Tibial nerve (tissue), 4 donors: ENCODE data around the gene TTC22. TPM values are rescaled to one million over a fixed set of nuclear protein-coding genes. Genes with fewer than 3 reads are reported as not detected.

ENCODE experiments used
- DNase-seq, 2 donors: peaks; one replicate each; pipeline ENCODE4 v3.0.0-alpha.2; 2019; ENCODE audit warnings: low spot score in 2 of 2
- H3K27ac ChIP-seq, 4 donors: fragments of 200-600 bp; sonication (generic) in 3 of 4; one replicate each; pipeline ENCODE4 v1.5.1; 2017 to 2019; ENCODE audit warnings: mild to moderate bottlenecking in 1 of 4
- H3K27me3 ChIP-seq, 2 donors: fragments of 200-600 bp; sonication (generic) in 1 of 2; one replicate each; pipeline versions ENCODE4 v1.5.1 to v1.6.0; 2017 to 2019
- H3K36me3 ChIP-seq, 3 donors: fragments of 200-600 bp; sonication (generic); one replicate each; pipeline ENCODE4 v1.5.1; 2018 to 2019
- H3K4me1 ChIP-seq, 4 donors: fragments of 200-600 bp; sonication (generic) in 3 of 4; one replicate each; pipeline ENCODE4 v1.5.1; 2017 to 2019
- H3K4me3 ChIP-seq, 4 donors: fragments of 200-600 bp; sonication (generic) in 3 of 4; one replicate each; pipeline ENCODE4 v1.5.1; 2017 to 2019; ENCODE audit warnings: mild to moderate bottlenecking in 1 of 4, moderate library complexity in 1 of 4
- H3K9me3 ChIP-seq, 4 donors: fragments of 200-600 bp; sonication (generic) in 3 of 4; one replicate each; pipeline ENCODE4 v1.5.1; 2017 to 2019
- EP300 ChIP-seq, 2 donors: sonication (generic); formaldehyde crosslinking; IDR thresholded peaks; one replicate each; pipeline ENCODE4 v1.6.1; 2017; ENCODE audit warnings: antibody characterized with exemption in 2 of 2, mild to moderate bottlenecking in 1 of 2
- POLR2A ChIP-seq, 2 donors: fragments of 450-650 bp; IDR thresholded peaks; one replicate each; pipeline ENCODE4 v1.6.1; 2017; ENCODE audit warnings: antibody characterized with exemption in 2 of 2, mild to moderate bottlenecking in 2 of 2, moderate library complexity in 2 of 2
- WGBS, 2 donors: methylation state at CpG; one replicate each; pipeline ENCODE4 v1.1.5; 2018; 5-methylcytosine and 5-hydroxymethylcytosine counted together
- total RNA-seq, 4 donors: library from RNA; depleted of rRNA; stranded (reverse); fragments of >200 nt; gene quantifications; one replicate each; pipeline ENCODE4 v1.1.0, GENCODE V29; 2016
- TF ChIP-seq, protein P1 (sequence below), 5 experiments: fragments of 200-600 bp in 3 of 5; fragments of 450-650 bp in 2 of 5; sonication (generic) in 3 of 5; IDR thresholded peaks; one replicate each; pipeline ENCODE4 v1.5.1; 2016 to 2019; ENCODE audit warnings: antibody characterized with exemption in 5 of 5, mild to moderate bottlenecking in 3 of 5, moderate library complexity in 2 of 5

TTC22 gene
- total RNA-seq, 4 donors from 2014 or later = not detected

DNA sequence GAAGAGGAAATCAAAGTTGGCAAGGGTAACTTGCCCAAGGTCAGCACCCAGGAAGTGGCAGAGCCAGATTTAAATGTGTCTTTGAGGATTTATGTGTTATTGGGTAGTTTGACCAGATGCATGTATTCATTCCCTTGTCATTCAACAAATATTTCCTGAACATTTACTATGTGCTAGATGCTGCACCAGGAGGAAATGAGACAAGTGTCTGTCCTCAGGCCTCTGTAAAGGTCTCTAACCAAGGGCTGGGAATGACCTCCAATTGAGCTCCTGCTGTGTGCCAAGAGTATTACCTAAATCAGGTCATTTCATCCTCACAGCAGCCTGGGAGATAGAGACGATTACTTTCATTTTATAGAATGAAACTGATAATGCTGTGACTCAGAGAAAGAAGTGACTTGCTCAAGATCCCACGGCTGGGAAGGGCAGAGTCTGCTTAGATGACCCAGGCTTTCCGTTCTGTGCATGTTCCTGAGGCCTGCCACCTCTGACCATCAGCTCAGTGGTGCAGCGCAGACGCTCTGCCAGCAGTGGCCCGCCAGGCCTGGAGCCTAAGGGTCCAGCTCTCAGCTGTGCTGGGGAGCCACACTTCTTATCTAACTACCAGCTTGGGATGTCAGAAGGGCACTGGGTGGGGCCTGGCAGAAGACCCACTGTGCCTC is 3.5 kb upstream of the TTC22 start:
- Histone ChIP-seq H3K27ac (peak overlapping the region in 1 of 4 donors; percentile 30), H3K27me3 (peaks cover 0 to 38% of the 10 kb centered on the region in 2 donors)
- WGBS, 2 donors = 83 to 88% methylated on average over 5 to 6 of the region's 6 CpGs

DNA sequence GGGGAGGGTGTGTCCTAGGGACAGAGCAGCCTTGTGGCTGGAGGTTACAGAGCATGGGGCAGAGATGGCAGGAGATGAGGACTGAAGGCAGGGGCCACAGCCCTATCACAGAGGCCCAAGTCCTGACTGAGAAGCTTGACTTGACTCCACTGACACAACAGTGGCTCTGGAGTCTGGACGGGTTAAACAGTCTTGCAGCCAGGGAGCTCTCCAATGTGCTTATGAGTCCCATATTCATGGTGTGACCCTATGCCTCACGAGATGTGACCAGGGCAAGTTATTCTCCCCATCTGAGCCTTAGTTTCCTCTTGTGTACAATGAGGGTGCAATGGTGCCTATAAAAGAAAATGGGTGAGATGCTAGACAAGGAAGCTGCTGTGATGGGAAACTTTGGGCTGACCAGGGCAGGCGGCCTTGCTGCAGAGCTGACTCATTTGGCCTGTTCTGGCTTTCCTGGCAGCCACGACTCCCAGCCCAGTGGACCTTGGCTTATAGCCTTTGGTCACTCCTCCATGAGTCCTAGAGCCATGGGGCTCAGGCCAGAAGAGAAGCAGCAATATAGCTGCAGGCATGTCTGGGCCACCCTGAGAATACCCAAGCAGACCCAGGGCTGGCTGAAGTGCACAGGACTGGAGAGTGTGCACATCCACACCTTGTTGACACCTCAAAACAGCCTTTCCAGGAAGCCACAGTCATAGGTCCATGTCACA is 2.8 kb upstream of the TTC22 start:
- Histone ChIP-seq H3K4me3 (no peak overlapping the region), H3K27me3 (peaks cover 0 to 38% of the 10 kb centered on the region in 2 donors), H3K36me3 (no peaks in the 10 kb centered on the region), H3K27ac (no peak overlapping the region), H3K4me1 (peaks cover 0 to 13% (median 7%) of the 10 kb centered on the region in 4 donors), H3K9me3 (no peaks in the 10 kb centered on the region)
- DNase-seq = no peak
- TF ChIP-seq, protein P1, sequence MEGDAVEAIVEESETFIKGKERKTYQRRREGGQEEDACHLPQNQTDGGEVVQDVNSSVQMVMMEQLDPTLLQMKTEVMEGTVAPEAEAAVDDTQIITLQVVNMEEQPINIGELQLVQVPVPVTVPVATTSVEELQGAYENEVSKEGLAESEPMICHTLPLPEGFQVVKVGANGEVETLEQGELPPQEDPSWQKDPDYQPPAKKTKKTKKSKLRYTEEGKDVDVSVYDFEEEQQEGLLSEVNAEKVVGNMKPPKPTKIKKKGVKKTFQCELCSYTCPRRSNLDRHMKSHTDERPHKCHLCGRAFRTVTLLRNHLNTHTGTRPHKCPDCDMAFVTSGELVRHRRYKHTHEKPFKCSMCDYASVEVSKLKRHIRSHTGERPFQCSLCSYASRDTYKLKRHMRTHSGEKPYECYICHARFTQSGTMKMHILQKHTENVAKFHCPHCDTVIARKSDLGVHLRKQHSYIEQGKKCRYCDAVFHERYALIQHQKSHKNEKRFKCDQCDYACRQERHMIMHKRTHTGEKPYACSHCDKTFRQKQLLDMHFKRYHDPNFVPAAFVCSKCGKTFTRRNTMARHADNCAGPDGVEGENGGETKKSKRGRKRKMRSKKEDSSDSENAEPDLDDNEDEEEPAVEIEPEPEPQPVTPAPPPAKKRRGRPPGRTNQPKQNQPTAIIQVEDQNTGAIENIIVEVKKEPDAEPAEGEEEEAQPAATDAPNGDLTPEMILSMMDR (IDR thresholded peaks at IDR 0.05) = no peak
- TF ChIP-seq POLR2A (IDR thresholded peaks at IDR 0.05) (no peak), EP300 (IDR thresholded peaks at IDR 0.05) (no peak)
- 55 to 57% methylated on average over 4 of the region's 4 CpGs for WGBS, 2 donors

More for the DNA sequence above, 3.5 kb upstream of the TTC22 start:
- no peak for DNase-seq
- Histone ChIP-seq H3K36me3 (no peaks in the 10 kb centered on the region), H3K9me3 (no peaks in the 10 kb centered on the region), H3K4me3 (no peak overlapping the region), H3K4me1 (peaks cover 0 to 13% (median 7%) of the 10 kb centered on the region in 4 donors)
- TF ChIP-seq, protein P1 (IDR thresholded peaks at IDR 0.05) = no peak
- no peak for TF ChIP-seq POLR2A (IDR thresholded peaks at IDR 0.05)
- no peak for TF ChIP-seq EP300 (IDR thresholded peaks at IDR 0.05)

DNA sequence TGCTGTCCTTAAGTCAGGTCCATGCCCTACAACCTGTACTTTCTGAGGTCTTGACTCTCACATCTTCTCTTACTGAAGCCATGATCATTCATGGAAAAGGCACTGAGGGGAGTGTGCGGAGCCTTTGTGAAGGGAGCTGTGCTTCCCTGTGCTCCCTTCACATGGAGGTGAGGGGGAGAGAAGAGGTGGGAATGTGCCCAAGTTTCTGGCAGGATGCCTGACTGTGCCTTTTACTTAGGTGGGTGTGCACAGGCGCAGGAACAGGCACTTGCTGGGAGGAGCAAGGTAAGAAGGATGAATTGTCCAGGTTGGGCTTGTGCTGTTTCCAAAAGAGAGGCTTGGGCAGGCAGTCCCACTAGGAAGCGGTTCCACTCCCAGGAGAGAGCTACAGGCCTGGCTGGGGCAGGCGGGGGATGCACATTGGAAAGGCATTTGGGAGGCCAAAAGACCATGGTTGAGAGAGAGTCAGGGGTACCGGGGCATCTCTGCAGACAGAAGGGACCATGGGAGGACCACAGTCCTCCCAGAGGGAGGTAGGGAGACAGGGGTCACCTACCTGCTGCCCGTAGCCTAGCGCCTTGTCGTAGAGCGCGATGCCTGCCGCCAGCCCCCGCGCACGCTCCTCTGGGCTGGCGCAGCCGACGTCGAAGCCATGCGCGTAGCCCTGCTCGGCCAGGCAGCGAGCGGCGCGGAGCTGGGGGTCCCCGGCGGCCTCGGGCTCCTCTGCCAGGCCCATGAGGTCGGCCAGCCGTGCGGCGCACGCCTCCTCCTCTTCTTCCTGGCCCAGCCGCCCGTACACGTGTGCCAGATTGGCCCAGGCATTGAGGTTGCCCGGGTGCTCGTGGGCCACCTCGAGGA is 853 bp downstream of the TTC22 start:
- H3K27ac ChIP-seq = peak overlapping the region in 1 of 4 donors; percentile 76
- peaks cover 0 to 38% of the 10 kb centered on the region in 2 donors for H3K27me3 ChIP-seq
- DNase-seq = no peak
- WGBS, 2 donors = 25 to 40% methylated on average over 25 to 28 of the region's 39 CpGs
- peak overlapping the region in 2 of 4 donors; percentile 39 to 48 for H3K4me3 ChIP-seq
- no peak for TF ChIP-seq POLR2A (IDR thresholded peaks at IDR 0.05)
- TF ChIP-seq, protein P1 (IDR thresholded peaks at IDR 0.05) = no peak
- no peak for TF ChIP-seq EP300 (IDR thresholded peaks at IDR 0.05)
- peaks cover 0 to 13% (median 7%) of the 10 kb centered on the region in 4 donors for H3K4me1 ChIP-seq
- no peaks in the 10 kb centered on the region for H3K36me3 ChIP-seq
- no peaks in the 10 kb centered on the region for H3K9me3 ChIP-seq

DNA sequence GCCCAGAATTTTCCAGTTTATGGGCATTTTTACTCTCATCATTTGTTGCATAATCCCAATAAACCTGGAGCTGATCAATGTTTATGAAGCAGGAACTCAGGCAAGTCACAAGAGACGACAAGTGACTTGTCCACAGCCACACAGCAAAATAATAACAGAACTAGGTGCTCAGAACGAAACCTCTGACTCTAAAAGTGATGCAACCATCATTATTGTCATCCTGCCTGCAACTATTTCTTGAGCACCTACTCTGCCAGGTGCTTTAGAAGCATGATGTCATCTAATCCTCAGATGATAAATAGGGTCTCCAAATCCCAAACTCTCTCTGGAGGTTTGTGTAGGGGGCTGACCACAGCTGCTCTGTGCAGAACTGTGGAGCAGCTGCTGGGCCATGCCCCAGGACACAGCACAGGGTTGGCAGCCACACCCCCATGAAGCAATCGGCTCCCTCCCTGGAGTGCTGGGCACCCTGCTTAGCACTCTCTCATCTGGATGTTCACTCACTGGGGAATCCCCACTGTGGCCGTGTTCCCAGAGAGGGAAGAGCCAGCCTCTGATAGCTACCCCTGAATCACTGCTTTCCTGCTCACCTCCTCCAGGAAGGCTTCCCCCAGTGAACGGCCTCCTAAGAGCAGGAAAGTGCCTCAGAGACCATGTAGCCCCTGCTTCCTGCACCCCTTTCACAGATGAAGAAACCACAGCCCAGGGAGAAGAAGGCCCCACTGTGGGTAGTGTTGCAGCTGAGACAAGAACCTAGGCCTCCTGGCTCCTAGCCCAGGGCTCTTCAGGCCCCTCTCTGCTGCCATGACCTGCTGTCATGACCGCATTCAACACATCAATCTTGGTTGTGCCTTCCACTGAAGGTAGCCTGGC is 2.1 kb downstream of the TTC22 start:
- 65 to 71% methylated on average over 6 of the region's 6 CpGs for WGBS, 2 donors
- Histone ChIP-seq H3K27me3 (peaks cover 0 to 38% of the 10 kb centered on the region in 2 donors), H3K9me3 (no peaks in the 10 kb centered on the region), H3K4me1 (peaks cover 0 to 13% (median 7%) of the 10 kb centered on the region in 4 donors), H3K27ac (peak overlapping the region in 1 of 4 donors; percentile 76), H3K36me3 (no peaks in the 10 kb centered on the region), H3K4me3 (no peak overlapping the region)
- TF ChIP-seq EP300 (IDR thresholded peaks at IDR 0.05) (no peak), POLR2A (IDR thresholded peaks at IDR 0.05) (no peak)
- TF ChIP-seq, protein P1 (IDR thresholded peaks at IDR 0.05) = no peak
- DNase-seq = no peak
